CD4-positive, alpha-beta T cell (primary cell): ENCODE data around the gene KIF26A. TPM values are rescaled to one million over a fixed set of nuclear protein-coding genes. Genes with fewer than 3 reads are reported as not detected.

Experiments
- ATAC-seq: fragments of 200-7000 bp; cut with Tn5 transposase; one replicate; pipeline ENCODE4 v1.10.0; 2022; ENCODE audit warnings: mild to moderate bottlenecking; ENCODE audit not compliant: poor library complexity
- CTCF ChIA-PET: fragments of 350-600 bp; sonication (Branson Sonifier 250); formaldehyde crosslinking; loops from one replicate; lab custom pipeline; 2021; ENCODE audit warnings: antibody characterized with exemption, inconsistent platforms; lab: Charles Lee
- POLR2A ChIA-PET: fragments of 350-600 bp; sonication (Branson Sonifier 250); formaldehyde crosslinking; loops from one replicate; lab custom pipeline; 2021; ENCODE audit warnings: antibody characterized with exemption, inconsistent platforms; lab: Charles Lee
- DNase-seq, 14 experiments: peaks; one replicate each; pipeline ENCODE4 v3.0.0-alpha.2; 2013 to 2020; ENCODE audit warnings: mixed read lengths in 2 of 14
- H3K27ac ChIP-seq, 2 donors: one replicate each; pipeline versions ENCODE4 v1.5.1 to v1.7.0; 2013; ENCODE audit warnings: low read length in 2 of 2, low read depth in 1 of 2, mild to moderate bottlenecking in 1 of 2
- H3K27me3 ChIP-seq, 2 experiments: 1 replicate in 1 of 2; 2 replicates in 1 of 2; pipeline versions ENCODE4 v1.6.1 to v1.7.0; 2013; ENCODE audit warnings: low read length in 2 of 2, control low read depth in 1 of 2, mild to moderate bottlenecking in 1 of 2, moderate library complexity in 1 of 2; ENCODE audit not compliant: insufficient read depth in 2 of 2, control insufficient read depth in 1 of 2
- H3K36me3 ChIP-seq: one replicate; pipeline ENCODE4 v1.6.1; 2013; ENCODE audit warnings: low read length, control low read depth; ENCODE audit not compliant: insufficient read depth
- H3K4me1 ChIP-seq: one replicate; pipeline ENCODE4 v1.6.1; 2013; ENCODE audit warnings: low read length, control low read depth; ENCODE audit not compliant: insufficient read depth
- H3K4me3 ChIP-seq: one replicate; pipeline ENCODE4 v1.5.1; 2013; ENCODE audit warnings: mild to moderate bottlenecking, low read length, moderate library complexity
- H3K9me3 ChIP-seq, 2 experiments: 1 replicate in 1 of 2; 2 replicates in 1 of 2; pipeline versions ENCODE4 v1.6.1 to v1.7.0; 2013; ENCODE audit warnings: low read length in 2 of 2, mild to moderate bottlenecking in 2 of 2, control low read depth in 1 of 2, moderate library complexity in 1 of 2; ENCODE audit not compliant: control insufficient read depth in 1 of 2, insufficient read depth in 1 of 2
- H3K27ac Mint-ChIP-seq: one replicate; pipeline ENCODE4 v1.8.0; 2020; ENCODE audit warnings: mixed read lengths
- H3K27me3 Mint-ChIP-seq: one replicate; pipeline ENCODE4 v1.8.0; 2021; ENCODE audit warnings: mixed read lengths
- H3K36me3 Mint-ChIP-seq: one replicate; pipeline ENCODE4 v1.8.0; 2021; ENCODE audit warnings: low read depth, mixed read lengths
- H3K4me1 Mint-ChIP-seq: one replicate; pipeline ENCODE4 v1.8.0; 2021; ENCODE audit warnings: low read depth, mixed read lengths
- H3K4me3 Mint-ChIP-seq: one replicate; pipeline ENCODE4 v1.8.0; 2020; ENCODE audit warnings: mild to moderate bottlenecking, mixed read lengths
- H3K9me3 Mint-ChIP-seq: one replicate; pipeline ENCODE4 v1.8.0; 2020; ENCODE audit warnings: mixed read lengths
- intact Hi-C, 2 experiments: fragments of 100-400 bp; cut with DNase I in 1 of 2; cut with micrococcal nuclease in 1 of 2; formaldehyde crosslinking; loops; one replicate each; pipeline versions ENCODE4 v1.15.1 to v1.9.0; 2023 to 2025; cut with DNase I, micrococcal nuclease
- total RNA-seq, 174 experiments: library from RNA in 2 of 174; stranded (reverse) in 2 of 174; gene quantifications; one replicate each; pipeline ENCODE4 v1.2.3 and lab custom pipeline; 2021 to 2026
- TF ChIP-seq, protein P1 (sequence below): fragments of 200-600 bp; IDR thresholded peaks from one replicate; pipeline ENCODE4 v1.8.0; 2022; ENCODE audit warnings: antibody characterized with exemption, mild to moderate bottlenecking

Gene KIF26A
- total RNA-seq, 2 experiments from 2014 or later, result 0.25 to 0.31 TPM

DNA sequence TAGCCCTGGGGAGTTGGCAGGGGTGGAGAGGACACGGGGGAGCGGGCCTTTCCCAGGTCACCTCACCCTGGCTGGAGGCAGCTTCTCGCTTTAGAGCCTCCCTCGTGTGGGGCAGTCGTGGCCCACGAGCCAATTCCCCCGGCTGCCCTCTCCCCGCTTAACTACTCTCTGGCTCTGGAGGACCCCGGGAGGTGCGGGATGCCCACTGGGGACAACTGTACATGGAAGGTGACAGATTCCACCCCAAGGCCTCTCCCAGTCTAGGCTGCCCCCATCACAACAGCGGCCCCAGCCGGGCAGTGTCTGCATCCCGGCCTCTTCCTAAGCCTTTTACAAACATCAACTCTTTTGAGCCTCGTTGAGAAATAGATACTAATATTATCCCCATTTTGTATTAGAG is 78.1 kb downstream of the KIF26A start:
- ATAC-seq (no peak), DNase-seq (no peak)
- Histone ChIP-seq H3K4me3 (no peak overlapping the region), H3K9me3 (no peaks in the 10 kb centered on the region), H3K27ac (no peak overlapping the region), H3K4me1 (no peaks in the 10 kb centered on the region), H3K27me3 (peaks cover 2 to 11% of the 10 kb centered on the region in 2 experiments), H3K36me3 (no peaks in the 10 kb centered on the region)
- TF ChIP-seq, protein P1, sequence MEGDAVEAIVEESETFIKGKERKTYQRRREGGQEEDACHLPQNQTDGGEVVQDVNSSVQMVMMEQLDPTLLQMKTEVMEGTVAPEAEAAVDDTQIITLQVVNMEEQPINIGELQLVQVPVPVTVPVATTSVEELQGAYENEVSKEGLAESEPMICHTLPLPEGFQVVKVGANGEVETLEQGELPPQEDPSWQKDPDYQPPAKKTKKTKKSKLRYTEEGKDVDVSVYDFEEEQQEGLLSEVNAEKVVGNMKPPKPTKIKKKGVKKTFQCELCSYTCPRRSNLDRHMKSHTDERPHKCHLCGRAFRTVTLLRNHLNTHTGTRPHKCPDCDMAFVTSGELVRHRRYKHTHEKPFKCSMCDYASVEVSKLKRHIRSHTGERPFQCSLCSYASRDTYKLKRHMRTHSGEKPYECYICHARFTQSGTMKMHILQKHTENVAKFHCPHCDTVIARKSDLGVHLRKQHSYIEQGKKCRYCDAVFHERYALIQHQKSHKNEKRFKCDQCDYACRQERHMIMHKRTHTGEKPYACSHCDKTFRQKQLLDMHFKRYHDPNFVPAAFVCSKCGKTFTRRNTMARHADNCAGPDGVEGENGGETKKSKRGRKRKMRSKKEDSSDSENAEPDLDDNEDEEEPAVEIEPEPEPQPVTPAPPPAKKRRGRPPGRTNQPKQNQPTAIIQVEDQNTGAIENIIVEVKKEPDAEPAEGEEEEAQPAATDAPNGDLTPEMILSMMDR, result no peak
- CTCF ChIA-PET, result no interaction called here
- POLR2A ChIA-PET, result no interaction called here
- H3K4me1 Mint-ChIP-seq, result no peaks in the 10 kb centered on the region
- H3K4me3 Mint-ChIP-seq, result no peak overlapping the region
- intact Hi-C loops, result no loop called here
- no peaks in the 10 kb centered on the region for H3K36me3 Mint-ChIP-seq
- no peak overlapping the region for H3K27ac Mint-ChIP-seq
- H3K27me3 Mint-ChIP-seq, result peaks cover 8% of the 10 kb centered on the region
- H3K9me3 Mint-ChIP-seq, result no peaks in the 10 kb centered on the region

DNA sequence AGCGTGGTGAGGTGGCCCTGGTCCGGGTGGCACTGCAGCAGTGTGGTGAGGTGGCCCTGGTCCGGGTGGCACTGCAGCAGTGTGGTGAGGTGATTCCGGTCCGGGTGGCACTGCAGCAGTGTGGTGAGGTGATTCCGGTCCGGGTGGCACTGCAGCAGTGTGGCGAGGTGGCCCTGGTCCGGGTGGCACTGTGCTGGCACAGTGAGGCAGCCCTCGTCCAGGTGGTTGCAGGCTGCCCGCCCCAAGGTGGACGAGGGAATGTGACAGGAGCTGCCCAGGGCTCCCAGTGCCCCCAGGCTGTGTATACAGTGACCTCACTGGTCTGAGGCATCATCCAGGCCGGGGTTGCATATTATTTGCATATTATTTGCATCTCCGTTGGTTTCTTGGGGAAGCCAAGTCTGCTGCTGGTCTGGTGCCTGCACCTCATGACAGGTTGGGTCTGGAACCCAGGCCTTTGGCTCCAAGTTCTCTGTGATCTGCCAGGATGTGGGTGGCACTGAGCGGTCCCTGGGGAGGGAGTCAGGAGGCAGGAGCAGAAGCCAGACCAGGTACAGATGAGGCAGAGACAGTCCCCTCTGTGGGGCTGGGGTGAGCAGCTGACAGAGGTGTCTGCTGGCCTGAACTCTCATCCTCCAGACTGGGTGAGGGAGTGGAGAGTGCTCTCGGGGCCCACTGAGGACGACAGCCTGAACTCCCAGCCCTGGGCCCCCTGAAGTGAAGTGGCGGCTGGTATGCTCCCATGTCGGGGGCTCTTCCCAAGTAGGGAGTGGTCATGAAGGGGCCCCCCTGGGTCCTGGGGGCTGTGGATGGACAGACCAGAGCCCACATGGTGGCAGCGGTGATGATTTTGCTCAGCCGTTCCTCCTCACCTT is 79.3 kb downstream of the KIF26A start:
- no peak for DNase-seq
- no peak overlapping the region for H3K4me3 Mint-ChIP-seq

DNA sequence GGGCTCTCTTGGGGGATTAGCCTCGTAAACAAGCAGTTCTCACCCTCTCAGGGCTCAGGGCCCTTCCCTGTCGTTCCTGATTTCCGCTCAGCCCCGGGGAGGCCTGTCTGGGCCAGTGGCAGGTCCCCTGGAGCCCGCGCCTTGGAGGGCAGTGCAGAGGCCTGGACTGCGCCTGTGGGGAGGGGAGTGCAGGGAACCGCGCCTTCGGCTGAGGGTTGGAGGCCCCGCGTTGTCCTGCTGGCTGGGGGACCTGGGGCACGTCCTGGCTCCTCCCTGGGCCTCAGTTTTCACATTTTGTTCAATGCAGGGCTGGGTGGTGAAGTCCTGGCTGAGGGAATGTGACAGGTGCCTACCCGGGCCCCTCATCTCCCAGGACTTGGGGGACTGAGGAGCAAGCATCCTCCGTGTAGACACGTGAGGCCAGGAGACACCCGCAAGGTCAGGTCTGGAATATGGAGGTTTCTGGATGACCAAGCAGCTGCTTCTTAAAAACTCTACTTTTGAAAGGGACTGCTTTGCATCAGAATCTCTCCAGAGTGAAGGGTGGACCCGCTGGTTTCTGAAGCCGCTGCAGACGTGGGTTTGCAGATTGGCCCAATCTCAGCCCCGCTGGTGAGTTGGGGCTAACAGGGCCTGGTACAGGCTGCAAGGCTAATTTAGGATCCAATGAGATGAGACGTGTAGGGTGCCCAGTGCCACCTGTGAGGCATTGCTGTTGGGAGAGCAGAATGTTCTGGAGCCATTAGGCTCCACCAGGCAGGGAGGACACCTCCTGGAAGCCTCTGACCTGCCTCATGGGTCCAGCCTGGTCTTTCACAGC is 80.2 kb downstream of the KIF26A start:
- POLR2A ChIA-PET, result no interaction called here
- H3K36me3 ChIP-seq, result no peaks in the 10 kb centered on the region
- no peak for ATAC-seq
- intact Hi-C loops, result no loop called here
- Mint-ChIP-seq H3K27ac (no peak overlapping the region), H3K27me3 (peaks cover 4% of the 10 kb centered on the region), H3K9me3 (no peaks in the 10 kb centered on the region), H3K36me3 (no peaks in the 10 kb centered on the region), H3K4me1 (no peaks in the 10 kb centered on the region), H3K4me3 (no peak overlapping the region)
- H3K27ac ChIP-seq, result no peak overlapping the region
- no peak overlapping the region for H3K4me3 ChIP-seq
- no peaks in the 10 kb centered on the region for H3K4me1 ChIP-seq
- CTCF ChIA-PET, result no interaction called here
- TF ChIP-seq, protein P1, result no peak
- no peak for DNase-seq
- H3K9me3 ChIP-seq, result peaks cover 0 to 3% of the 10 kb centered on the region in 2 experiments
- peaks cover 10 to 15% of the 10 kb centered on the region in 2 experiments for H3K27me3 ChIP-seq

More for the DNA sequence above, 79.3 kb downstream of the KIF26A start:
- no peak overlapping the region for H3K4me3 ChIP-seq
- peaks cover 10 to 13% of the 10 kb centered on the region in 2 experiments for H3K27me3 ChIP-seq
- no peak overlapping the region for H3K27ac Mint-ChIP-seq
- H3K27me3 Mint-ChIP-seq, result peaks cover 4% of the 10 kb centered on the region
- H3K27ac ChIP-seq, result no peak overlapping the region
- H3K4me1 Mint-ChIP-seq, result no peaks in the 10 kb centered on the region
- no peaks in the 10 kb centered on the region for H3K36me3 Mint-ChIP-seq
- no peaks in the 10 kb centered on the region for H3K9me3 Mint-ChIP-seq
- intact Hi-C loops, result no loop called here
- no peak for ATAC-seq
- ChIA-PET POLR2A (no interaction called here), CTCF (no interaction called here)
- TF ChIP-seq, protein P1, result no peak
- no peaks in the 10 kb centered on the region for H3K4me1 ChIP-seq
- no peaks in the 10 kb centered on the region for H3K9me3 ChIP-seq
- H3K36me3 ChIP-seq, result no peaks in the 10 kb centered on the region
